ENCODE data around the gene FIBCD1.
"Not testable (repeated sequence)": the region's sequence is repeated elsewhere in the genome, so short reads cannot be mapped to it uniquely, and the experiment has no call there.

The FIBCD1 gene

DNA sequence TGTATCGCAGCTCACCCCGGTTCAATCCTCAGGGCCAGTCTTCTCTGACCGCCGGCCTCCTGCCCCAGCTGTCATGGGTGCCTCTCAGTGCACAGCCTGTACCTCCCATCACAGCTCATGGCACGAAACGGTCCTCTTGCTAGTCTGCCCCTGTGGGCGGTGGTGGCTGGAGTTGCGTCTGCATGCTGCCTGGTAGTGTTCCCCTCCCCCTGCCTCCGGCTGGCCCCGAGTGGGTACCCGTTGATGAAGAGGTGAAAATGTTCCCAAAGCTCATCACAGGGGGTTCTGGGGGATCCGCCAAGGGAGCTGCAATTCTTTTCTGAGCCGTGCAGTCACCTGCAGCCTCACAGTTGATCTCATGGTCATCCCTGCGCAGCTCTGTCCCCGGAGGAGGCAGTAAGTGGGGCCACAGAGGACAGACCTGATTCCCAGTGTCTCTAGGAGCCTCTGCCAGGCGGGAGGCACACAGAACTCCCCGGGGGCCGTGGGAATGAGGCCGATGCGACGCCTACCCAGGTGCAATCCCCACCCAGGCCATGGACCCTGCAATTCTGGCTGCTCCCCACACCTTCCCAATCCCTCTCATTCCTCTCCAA, 34.7 kb upstream of the FIBCD1 start:
- DNase-seq: no peak

DNA sequence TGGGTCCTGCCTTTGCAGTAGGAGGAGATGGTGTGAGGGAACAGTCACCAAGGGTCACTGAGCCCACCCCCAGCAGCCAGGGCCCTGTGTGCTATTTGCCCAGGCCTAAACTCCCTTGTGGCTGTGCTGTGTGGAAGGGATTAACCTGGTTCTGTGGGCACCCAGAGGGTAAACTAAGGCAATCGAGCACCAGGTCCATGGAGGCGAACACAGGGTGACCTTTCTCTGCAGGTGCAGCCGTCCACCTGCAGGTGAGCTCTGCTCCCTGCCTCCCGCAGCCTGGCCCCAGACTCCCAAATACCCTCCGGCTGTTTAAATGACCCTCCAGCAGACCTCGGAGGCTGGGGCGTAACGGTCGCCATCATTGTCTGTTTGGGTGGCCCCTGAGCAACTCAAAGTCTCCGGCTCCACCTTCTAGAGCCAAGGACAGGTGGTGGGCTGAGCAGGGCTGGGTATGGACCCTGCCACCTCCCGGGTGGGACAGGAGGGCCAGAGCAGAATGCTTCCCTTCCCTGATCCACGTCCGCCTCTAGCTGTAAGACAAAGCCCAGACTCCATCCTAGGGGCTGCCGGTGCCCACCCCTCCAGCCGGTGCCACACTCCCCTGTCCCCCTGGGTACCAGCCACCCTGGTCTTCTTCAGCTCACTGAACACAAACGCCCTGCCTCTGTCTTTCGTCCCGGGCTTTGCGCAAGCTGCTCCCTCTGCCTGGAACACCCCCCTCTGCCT, 34.1 kb upstream of the FIBCD1 start:
- no peak for DNase-seq

DNA sequence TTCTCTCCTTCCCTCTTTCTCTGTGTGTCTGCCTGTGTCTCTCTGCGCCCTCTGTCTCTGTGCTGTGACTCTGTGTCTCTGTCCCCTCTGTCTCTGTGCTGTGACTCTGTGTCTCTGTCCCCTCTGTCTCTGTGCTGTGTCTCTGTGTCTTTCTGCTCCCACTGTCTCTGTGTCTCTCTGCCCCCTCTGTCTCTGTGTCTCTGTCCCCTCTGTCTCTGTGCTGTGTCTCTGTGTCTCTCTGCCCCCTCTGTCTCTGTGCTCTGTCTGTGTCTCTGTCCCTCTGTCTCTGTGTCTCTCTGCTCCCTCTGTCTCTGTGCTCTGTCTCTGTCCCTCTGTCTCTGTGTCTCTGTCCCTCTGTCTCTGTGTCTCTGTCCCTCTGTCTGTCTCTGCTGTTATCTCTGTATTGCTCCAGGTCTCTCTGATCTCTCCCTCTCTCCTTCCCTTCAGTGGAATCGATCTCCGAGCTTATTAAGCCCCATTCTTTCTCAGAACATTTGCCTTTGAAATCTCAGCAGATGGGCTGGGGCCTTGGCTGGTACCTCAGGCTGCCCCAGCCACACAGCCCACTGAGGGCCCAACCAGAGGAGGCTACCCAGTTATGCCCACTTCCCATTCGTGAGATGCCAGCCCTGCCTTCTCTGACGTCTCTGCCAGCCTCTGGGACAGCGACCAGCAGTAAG, 33.4 kb upstream of the FIBCD1 start:
- no peak for DNase-seq

DNA sequence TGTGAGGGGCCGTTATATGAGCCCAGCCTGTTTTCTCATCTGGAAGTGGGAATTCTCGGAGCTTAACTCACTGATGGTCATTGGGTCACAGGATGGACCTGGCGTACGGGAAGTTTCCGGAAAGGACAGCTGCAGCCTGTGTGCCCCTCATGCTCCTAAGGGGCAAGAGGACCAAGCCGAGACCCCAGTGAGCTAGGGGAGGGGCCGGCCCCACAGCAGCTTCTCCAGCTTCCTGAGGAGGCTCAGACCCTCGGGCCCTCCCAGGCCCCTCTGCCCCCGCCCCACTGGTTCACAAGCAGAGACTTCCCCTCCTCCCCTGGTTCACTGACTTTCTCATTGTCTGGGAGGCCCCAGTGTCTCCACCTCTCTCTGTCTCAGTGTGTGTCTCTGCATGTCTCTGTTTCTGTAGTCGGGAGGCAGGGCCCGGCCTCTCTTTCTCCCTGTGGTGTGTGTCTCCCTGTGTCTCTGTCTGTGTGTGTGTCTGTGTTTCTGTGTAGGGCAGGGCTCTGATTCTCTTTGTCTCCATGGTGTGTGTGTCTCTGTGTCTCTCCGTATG, 32.3 kb upstream of the FIBCD1 start:
- no peak for DNase-seq

DNA sequence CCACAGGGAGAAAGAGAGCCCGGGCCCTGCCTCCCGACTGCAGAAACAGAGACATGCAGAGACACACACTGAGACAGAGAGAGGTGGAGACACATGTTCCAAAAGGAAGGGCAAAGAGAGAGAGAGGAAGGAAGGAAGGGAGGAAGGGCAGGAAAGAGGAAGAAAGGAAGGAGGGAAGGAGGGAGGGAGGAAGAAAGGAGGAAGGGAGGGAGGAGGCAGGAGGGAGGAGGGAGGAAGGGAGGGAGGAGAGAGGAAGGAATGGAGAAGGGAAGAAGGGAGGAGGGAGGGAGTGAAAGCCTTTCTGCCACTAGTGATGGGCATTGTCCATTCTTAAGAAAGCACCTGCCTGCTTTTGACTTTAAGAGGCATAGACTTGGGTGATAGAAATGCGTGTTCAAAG, 31.8 kb upstream of the FIBCD1 start:
- DNase-seq: no peak

DNA sequence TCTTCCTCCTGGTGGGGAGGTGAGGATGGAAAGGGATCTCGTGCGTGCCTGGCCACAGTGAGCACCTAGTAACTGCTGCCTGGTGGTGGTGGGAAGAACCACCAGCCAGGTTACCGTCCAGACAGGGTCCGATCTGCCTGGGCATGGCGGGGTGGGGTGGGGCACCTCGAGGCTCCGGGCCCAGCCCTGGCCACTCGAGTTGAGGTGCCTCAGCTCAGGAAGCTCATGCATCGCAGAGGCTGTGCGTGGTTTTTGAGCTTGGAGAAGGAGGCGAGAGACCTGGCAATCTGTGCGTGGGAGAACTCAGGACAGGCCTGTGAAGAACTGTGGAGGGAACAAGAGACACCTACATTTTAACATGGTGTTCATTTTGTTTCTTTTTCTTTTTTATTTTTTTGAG, 31.0 kb upstream of the FIBCD1 start:
- DNase-seq: no peak

DNA sequence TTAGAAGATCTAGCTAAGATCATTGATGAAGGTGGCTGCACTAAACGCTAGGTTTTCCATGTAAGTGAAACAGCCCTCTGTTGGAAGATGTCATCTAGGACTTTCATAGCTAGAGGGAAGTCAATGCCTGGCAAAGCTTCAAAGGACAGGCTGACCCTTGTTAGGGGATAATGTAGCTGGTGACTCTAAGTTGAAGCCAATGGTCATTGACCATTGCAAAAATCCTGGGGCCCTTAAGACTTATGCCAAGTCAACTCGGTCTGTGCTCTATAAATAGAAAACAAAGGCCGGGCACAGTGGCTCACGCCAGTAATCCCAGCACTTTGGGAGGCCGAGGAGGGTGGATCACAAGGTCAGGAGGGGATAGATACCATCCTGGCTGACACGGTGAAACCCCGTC, 26.6 kb upstream of the FIBCD1 start:
- no peak for DNase-seq

DNA sequence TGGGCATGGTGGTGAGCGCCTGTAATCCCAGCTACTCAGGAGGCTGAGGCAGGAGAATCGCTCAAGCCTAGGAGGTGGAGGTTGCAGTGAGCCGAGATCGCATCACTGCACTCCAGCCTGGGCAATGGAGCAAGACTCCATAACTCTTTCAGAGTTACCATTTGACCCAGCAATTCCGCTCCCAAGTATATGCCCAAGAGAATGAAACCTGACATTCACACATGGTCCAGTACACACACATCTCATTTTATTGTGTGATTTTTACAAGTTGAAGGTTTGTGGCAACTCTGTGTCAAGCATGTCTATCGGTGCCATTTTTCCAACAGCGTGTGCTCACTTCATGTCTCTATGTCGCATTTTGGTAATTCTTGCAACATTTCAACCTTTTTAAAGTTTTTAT, 24.9 kb upstream of the FIBCD1 start:
- DNase-seq: no peak

DNA sequence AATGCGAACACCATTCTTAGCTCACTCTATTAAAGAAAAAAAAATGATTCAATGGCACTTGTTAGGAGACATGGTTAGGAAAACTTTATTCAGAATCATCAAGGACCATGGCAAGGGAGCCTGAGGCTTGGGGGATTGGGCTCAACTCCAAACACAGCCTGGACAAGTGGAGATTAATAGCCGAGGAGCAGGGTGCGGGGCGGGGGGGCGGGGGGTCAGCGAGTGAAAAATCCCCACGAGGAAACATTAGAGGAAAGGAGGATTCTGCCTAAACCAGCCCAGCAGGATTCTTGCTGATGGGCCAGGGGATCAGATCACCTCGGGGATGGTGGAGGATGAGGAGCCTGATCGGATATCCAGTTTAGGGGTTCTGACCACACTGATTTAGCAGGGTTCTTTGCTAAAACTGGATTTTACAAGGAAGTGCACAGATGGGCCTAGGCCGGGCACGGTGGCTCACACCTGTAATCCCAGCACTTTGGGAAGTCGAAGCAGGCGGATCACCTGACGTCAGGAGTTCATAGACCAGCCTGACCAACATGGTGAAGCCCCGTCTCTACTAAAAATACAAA, 24.4 kb upstream of the FIBCD1 start:
- no peak for DNase-seq

DNA sequence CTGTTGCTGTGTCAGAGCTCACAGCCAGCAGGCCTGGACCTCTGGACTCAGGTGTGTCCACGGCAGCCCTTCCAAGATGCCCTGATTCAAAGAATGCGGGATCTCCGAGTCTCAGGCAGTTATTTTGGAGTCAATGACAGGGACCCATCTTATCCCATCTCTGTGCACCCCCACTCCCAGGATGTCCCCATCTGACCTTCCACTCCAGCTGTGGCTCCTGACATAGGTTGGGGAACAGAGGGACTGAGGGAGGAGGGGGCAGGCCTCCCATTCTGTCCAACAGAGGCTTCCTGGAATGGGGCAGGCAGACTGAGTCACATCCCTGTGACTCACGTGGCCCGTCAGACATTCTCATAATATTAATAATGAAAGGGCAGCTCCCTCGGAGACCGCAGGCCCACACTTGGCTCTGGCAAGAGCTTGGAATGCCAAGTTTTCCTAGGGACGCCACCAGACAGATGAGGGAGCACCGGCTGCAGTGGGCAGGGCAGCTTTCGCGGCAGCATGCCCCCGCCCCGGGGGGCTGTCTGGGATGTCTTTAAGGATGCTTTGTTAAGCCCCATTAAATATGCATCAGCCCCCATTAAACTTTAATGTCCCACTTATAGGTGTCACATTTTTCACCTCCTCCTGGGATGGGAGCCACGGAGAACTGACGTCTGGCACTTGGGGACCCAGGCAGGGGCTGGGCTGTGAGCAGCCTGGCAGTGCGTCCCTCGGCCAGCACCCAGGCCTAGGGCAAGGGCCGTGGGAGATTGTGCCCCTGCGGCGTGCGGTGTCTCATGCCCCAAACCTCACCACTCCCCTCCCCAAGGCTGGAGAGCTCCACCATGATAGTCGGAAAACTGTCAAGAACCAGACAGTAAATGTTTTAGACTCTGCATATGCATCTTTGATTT, 23.6 kb upstream of the FIBCD1 start:
- no peak for DNase-seq

DNA sequence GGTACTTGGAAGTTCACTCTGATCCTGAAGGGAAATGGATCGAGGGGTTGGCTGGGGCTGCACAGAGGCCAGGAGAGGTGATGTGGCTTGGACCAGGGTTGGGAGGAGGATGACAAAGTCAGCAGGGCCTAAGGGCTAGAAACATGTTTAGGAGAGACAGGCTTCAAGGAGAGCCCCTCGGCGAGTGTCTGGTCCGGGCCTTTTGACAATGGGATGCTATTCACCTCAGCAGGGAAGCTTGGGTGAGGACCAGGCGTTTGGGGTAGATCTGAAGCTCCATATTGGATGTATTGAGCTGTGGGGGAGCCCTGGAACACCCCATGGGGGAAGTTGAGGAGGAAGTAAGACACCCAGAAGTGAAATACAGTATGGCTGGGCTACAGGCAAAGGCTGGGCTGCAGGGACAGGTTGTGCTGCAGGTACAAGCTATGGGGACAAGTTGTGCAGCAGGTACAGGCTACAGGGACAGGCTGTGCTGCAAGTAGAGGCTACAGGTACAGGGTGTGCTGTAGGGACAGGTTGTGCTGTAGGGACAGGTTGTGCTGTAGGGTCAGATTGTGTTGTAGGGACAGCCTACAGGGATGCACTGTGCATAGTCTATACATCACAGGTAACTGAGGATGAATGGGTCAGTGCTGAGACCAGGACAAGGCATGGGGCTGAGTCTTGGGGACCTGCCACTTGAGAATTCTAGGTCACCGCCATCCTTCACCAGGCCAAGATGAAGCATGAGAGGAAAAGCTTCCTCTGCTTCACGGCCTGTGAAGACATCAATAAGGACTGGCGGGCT, 22.7 kb upstream of the FIBCD1 start:
- no peak for DNase-seq

DNA sequence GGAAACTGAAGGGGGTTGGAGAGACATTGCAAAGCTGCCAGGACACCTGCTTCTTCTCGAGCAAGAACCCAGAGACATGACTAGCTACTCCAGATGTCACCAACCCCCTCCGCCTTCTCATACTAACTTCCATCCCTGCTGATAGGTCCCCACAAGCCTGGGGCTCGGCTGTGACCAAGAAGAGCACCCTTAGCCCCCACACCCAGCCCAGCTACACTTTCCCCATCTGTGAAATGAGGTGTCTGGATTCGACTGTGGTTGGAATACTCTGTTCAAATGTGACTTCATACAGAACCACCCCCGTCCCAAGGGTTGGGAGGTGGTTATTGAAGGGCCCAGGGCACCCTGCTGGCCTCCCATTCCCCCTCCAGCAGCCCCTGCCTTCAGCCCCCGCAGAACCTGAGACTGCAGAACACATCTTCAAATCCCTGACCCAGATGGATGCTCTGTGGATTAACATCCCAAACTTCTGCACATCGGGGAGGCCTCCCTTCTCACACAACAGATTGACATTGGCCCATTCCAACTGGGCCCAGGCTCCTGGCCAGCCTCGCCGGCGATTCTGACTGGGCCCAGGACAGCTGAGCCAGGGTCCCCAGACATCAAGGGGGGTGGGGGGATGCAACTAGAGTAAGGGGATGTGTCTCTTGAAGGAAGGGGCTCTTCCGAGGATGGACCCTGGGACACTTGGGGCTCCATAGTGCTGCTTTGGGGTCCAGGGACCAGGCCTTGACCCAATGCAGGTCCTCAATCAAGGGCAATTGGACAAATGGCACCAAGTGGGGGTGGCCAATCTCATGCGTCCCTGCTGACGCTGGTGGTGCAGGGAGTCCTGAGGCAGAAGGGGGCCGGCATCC, 21.7 kb upstream of the FIBCD1 start:
- DNase-seq: no peak

DNA sequence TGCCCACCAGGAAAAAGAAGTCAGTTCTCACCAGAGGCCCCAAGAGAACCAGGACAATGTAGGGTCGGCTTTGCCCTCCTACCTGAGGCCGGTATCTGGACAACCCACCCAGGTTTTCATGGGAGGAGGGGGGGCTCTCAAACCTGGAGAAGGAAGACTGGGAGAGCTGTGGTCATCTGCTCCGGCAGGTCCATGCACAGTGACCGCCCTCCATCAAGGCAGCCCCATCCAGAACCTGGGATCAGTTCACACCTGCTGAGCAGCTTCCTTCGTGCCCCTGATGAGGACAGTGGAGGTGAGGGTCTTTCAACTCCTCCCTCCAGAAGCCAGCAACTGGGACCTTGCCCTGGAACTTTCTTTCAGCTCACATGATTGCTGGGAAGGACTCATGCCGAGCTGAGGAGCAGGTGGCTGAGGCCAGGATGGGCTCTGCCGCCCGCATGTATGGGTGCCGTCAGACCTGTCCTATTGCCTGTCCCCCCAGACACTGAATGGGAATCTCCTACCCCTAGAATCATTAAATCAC, 20.8 kb upstream of the FIBCD1 start:
- no peak for DNase-seq

DNA sequence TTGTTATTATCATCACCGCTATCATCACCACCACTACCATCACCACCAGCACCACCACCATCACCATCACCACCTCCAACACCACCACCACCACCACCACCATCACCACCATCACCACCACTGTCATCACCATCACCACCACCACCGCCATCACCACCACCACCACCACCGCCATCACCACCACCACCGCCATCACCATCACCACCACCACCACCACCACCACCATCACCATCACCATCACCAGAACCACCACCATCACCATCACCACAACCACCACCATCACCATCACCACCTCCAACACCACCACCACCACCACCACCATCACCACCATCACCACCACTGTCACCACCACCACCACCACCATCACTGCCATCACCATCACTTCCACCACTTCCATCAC, 19.5 kb upstream of the FIBCD1 start:
- not testable (repeated sequence) for DNase-seq

DNA sequence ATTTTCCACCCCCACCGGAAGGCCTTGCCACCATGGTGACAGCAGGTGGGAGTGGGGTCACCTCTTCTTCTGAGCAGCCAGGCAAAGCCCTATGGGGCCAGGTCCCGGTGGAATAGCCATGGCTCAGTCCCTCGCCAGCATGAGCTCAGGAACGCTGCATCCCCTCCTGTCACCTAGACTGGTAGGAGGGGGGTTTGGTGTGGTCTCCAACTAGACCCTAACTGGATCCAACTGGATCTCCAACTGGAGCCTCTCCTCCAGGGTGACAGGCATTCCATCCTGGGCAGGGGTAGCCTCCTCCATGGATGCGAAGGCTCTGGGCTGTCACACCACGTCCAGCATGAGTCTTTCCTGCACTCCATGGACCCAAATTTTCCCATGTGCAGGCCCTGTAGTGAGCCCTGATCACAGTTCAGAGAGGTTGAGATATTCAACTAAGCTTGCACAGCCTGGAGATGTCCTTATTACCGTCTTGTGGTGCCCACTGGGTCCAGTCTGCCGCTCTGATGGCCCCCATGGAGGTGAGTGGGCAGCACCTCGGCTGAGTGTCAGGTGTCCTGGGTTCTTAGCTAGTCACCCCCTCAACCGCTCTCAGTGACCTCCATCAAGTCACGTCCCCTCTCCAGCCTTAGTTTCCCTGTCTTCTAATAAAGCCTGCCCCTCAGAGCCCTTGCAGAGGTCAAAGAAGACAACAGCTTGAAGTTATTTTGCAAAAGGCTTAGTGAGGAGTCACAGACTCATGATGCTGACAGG, 18.6 kb upstream of the FIBCD1 start:
- DNase-seq: no peak

DNA sequence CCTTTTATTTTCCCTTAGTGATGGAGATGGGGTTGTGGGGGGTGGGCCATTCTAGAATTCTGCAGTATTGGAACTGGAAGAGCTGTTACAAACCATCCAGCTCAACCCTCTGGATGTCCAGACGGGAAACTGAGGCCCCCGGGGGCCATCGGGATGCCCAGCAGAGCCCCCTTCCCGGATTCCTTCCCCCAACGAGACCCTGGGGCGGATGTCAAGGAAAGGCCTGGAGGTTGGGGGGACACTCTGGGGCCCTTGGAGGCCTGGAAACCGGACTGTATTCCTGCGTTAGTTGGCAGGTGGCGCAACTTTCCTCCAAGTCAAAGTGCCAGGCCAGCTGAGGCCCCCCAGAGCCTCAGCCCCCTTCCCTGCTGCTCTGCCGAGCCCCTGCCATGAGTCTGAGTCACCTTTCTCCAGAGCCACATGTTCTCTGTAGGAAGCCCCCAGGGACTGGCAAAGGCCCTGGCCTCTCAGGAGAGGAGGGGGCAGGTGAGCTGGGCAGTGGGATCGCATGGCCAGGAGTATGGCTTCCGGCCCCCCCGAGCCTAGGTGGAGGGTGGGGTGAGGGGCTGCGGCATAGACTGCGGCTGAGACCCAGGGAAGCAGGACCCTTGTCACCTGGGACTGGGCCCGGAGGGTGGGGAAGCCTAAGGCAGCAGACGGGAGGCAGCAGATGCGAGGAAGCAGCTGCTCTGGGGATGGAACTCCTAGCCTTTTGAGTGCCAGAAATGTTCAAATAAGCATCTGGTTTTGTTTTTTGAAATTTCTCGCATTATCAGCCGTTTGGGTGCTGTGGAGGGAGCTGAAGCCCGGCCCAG, 17.8 kb upstream of the FIBCD1 start:
- no peak for DNase-seq

DNA sequence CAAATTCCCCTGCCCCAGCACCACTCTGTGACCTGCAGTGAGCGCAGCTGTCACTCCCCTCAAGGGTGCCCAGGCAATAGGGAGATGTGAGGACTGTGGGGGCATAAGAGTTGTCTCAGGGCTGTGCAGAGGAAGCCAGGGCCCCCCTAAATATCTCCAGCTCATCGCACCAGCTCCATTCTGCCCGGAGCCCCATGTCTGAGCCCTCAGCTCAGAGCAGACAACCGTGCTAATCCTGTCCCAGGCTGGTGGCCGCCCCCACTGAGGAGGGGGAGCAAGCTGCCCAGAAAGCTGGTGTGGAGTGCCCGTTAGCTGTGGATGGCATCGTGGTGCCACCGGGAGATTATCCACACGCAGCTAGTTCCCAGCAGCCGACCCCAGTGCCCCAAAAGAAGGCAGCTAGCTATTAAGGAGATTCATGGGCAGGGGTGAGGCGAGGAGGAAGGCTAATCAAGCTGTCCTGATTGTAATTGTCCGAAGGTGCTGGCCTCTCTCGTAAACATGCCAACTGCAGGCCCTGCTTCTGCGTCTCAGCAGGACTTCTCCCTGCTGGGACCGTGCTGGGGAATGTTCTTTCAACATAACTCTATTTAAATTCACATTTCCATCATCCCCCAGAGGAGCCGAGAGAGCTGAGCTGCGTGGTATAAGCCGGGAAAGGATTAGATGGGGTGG, 17.0 kb upstream of the FIBCD1 start:
- no peak for DNase-seq

DNA sequence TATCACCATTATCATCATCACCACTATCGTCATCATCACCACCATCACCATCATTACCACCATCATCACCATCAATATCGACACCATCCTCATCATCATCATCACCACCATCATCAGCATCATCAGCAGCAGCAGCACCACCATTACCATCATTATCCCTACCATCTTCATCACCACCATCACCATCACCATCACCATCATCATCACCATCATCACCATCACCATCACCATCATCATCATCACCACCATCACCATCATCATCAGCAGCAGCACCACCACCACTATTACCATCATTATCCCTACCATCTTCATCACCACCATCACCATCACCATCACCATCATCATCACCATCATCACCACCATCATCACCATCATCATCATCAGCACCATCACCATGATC, 15.9 kb upstream of the FIBCD1 start:
- not testable (repeated sequence) for DNase-seq
